ENCODE measurements around the gene TMX1. TPM values are rescaled to one million over a fixed set of nuclear protein-coding genes. Genes with fewer than 3 reads are reported as not detected.
"Not testable (repeated sequence)": the region's sequence is repeated elsewhere in the genome, so short reads cannot be mapped to it uniquely, and the experiment has no call there.

Gene TMX1
- polyA plus RNA-seq (ENCODE audit: insufficient read length): 54.8 TPM
- long read RNA-seq, donor 1, transcript TMX1-201 (8 exons, 3,995 nt): major isoform, 33 of 39 reads
- long read RNA-seq, donor 1, partial matches to known transcripts: 5 of 39 reads
- long read RNA-seq, donor 1, other reads (novel, unspliced or antisense): 0 of 39 reads
- long read RNA-seq, donor 2, transcript TMX1-201 (8 exons, 3,995 nt): major isoform, 36 of 37 reads
- long read RNA-seq, donor 2, partial matches to known transcripts: 0 of 37 reads
- long read RNA-seq, donor 2, other reads (novel, unspliced or antisense): 0 of 37 reads
- long read RNA-seq, donor 3, transcript TMX1-201 (8 exons, 3,995 nt): major isoform, 26 of 26 reads
- long read RNA-seq, donor 3, partial matches to known transcripts: 0 of 26 reads
- long read RNA-seq, donor 3, other reads (novel, unspliced or antisense): 0 of 26 reads
- long read RNA-seq, donor 4: 0 reads
- long read RNA-seq, donor 5, transcript TMX1-201 (8 exons, 3,995 nt): major isoform, 52 of 52 reads
- long read RNA-seq, donor 5, partial matches to known transcripts: 0 of 52 reads
- long read RNA-seq, donor 5, other reads (novel, unspliced or antisense): 0 of 52 reads
- long read RNA-seq, donor 6, transcript TMX1-201 (8 exons, 3,995 nt): major isoform, 26 of 26 reads
- long read RNA-seq, donor 6, partial matches to known transcripts: 0 of 26 reads
- long read RNA-seq, donor 6, other reads (novel, unspliced or antisense): 0 of 26 reads
- long read RNA-seq, donor 7, transcript TMX1-201 (8 exons, 3,995 nt): major isoform, 25 of 104 reads
- long read RNA-seq, donor 7, partial matches to known transcripts: 79 of 104 reads
- long read RNA-seq, donor 7, other reads (novel, unspliced or antisense): 0 of 104 reads
- long read RNA-seq, donor 8, transcript TMX1-201 (8 exons, 3,995 nt): major isoform, 21 of 21 reads
- long read RNA-seq, donor 8, partial matches to known transcripts: 0 of 21 reads
- long read RNA-seq, donor 8, other reads (novel, unspliced or antisense): 0 of 21 reads

GRCh38 chr14:51239813-51240803 lies at the start of gene TMX1:
Gene TMX1, plus strand, starts transcription at chr14:51240247. Its CDS starts 46 bp downstream, at chr14:51240293.
- DNase-seq: peak; percentile 99

- no peak for DNase-seq
Observed at GRCh38 chr14:51201890-51202289, 38.2 kb upstream of the TMX1 start.

- no peak for DNase-seq
Observed at GRCh38 chr14:51202914-51203665, 37.0 kb upstream of the TMX1 start.

- no peak for DNase-seq
Observed at GRCh38 chr14:51203881-51204280, 36.2 kb upstream of the TMX1 start.

GRCh38 chr14:51205486-51205885 lies 34.6 kb upstream of the TMX1 start:
- DNase-seq: no peak

- no peak for DNase-seq
Observed at GRCh38 chr14:51206462-51206861, 33.6 kb upstream of the TMX1 start.

- DNase-seq: no peak
Observed at GRCh38 chr14:51207621-51208020, 32.4 kb upstream of the TMX1 start.

GRCh38 chr14:51208982-51209381 lies 31.1 kb upstream of the TMX1 start:
- DNase-seq: no peak

GRCh38 chr14:51209457-51209856 lies 30.6 kb upstream of the TMX1 start:
- DNase-seq: no peak

GRCh38 chr14:51210594-51210993 lies 29.5 kb upstream of the TMX1 start:
- DNase-seq: no peak

GRCh38 chr14:51211149-51211548 lies 28.9 kb upstream of the TMX1 start:
- DNase-seq: no peak

- no peak for DNase-seq
Observed at GRCh38 chr14:51216602-51217001, 23.4 kb upstream of the TMX1 start.

GRCh38 chr14:51219473-51220448 lies 20.3 kb upstream of the TMX1 start:
- DNase-seq: peak; percentile 33

GRCh38 chr14:51223463-51223862 lies 16.6 kb upstream of the TMX1 start:
- not testable (repeated sequence) for DNase-seq

- no peak for DNase-seq
Observed at GRCh38 chr14:51224551-51224950, 15.5 kb upstream of the TMX1 start.

GRCh38 chr14:51225751-51226150 lies 14.3 kb upstream of the TMX1 start:
- DNase-seq: no peak

GRCh38 chr14:51228391-51228790 lies 11.7 kb upstream of the TMX1 start:
- DNase-seq: no peak

- DNase-seq: no peak
Observed at GRCh38 chr14:51228890-51229289, 11.2 kb upstream of the TMX1 start.

GRCh38 chr14:51236314-51236713 lies 3.7 kb upstream of the TMX1 start:
- DNase-seq: no peak

Measured in left kidney (tissue), 8 donors.